Left lobe of liver (tissue), 2 donors: Measurements from ENCODE around the gene ATP6V0A4. TPM values are rescaled to one million over a fixed set of nuclear protein-coding genes. Genes with fewer than 3 reads are reported as not detected.
"Not testable (repeated sequence)": the region's sequence is repeated elsewhere in the genome, so short reads cannot be mapped to it uniquely, and the experiment has no call there.

Experiments used
- ATAC-seq: fragments of 200-7000 bp; cut with Tn5 transposase; one replicate; pipeline ENCODE4 v1.9.1; 2020; ENCODE audit warnings: mild to moderate bottlenecking, moderate library complexity
- DNase-seq: peaks from one replicate; pipeline ENCODE4 v3.0.0-alpha.2; 2020; ENCODE audit warnings: low spot score
- total RNA-seq: library from RNA; stranded (reverse); gene quantifications from one replicate; pipeline ENCODE4 v1.2.1, GENCODE V29; 2021
- donor health status: DM: no; HTN: no; CAD: no; lungs with moderate emphysema.
- donor health status: DM: no; HTN: yes; CAD: no.

Gene ATP6V0A4
- total RNA-seq, 1 donor from 2014 or later = not detected

GRCh38 chr7:138752518-138753149 is 45.4 kb downstream of the ATP6V0A4 start:
- ATAC-seq (peak; percentile 79), DNase-seq (peak; percentile 53)

GRCh38 chr7:138750901-138751464 is 47.0 kb downstream of the ATP6V0A4 start:
- DNase-seq (no peak), ATAC-seq (no peak)

DNA sequence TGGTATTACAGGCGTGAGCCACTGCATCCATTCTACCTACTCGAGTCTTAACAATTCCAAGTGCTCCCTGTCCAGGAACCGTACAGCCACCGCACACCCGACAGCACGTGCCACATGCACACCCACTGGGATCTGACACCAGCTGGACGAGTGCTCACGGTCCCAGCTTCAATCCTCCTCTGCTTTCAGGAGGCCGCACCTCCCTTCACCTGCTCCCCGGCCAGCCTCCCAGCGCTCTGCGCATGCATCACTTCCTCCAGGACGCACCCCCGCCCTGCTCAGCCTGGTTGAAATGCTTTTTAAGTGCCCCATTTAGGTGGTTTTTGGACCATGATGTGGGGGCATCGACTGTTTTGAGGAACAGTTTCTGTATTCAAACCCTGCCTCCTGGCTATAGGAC is 47.5 kb downstream of the ATP6V0A4 start:
- ATAC-seq (no peak), DNase-seq (no peak)

- ATAC-seq = no peak
- no peak for DNase-seq
Measured at GRCh38 chr7:138749960-138750359, 48.0 kb downstream of the ATP6V0A4 start.

GRCh38 chr7:138748666-138749065 is 49.3 kb downstream of the ATP6V0A4 start:
- ATAC-seq (no peak), DNase-seq (no peak)

DNA sequence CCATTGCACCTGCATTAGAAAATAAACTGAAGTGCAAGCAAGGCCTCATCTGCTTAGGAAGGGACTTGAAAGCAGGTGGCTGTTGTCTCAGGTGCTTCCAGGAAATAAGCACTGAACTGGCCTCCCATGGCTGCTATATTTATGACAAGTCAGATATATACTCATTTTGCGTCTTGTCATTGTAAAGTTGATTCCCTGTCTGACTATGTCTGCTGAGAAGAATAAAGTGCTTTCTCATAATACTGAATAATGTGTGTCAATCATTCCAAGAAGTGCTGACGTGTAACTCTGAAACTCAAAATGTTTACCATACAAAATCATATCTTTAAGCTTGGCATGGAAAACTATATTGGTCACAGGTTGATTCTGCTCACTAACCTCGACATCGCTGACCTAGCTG is 51.9 kb downstream of the ATP6V0A4 start:
- ATAC-seq (no peak), DNase-seq (no peak)

GRCh38 chr7:138745189-138745588 is 52.8 kb downstream of the ATP6V0A4 start:
- DNase-seq = no peak
- ATAC-seq = no peak

DNA sequence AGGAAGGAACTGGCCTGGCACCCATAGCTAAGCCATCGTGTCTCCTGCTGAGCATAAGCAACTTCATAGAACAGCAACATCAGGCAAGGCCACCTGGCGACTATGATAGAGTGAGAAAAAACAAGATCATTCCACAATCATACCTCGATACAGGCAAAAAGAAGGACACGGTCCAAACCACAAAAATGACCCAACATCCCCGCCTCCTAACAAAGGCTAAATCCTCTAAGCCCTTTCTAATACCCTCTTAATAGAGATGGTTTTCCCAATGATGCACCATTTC is 56.6 kb downstream of the ATP6V0A4 start:
- DNase-seq (no peak), ATAC-seq (no peak)

DNA sequence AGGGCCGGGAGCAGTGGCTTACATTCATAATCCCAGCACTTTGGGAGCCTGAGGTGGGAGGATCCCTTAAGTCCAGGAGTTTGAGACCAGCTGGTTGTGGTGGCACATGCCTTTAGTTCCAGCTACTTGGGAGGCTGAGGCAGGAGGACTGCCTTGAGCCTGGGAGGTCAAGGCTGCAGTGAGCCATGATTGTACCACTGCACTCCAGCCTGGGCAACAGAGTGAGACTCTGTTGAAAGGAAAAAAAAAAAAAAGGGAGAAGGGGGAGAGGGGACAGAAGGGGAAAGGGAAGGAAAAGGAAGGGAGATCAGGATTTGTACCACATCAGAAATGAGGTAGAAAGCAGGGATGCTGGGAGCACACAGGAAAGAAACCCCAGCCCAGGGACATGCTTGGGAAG is 58.1 kb downstream of the ATP6V0A4 start:
- ATAC-seq (no peak), DNase-seq (no peak)

GRCh38 chr7:138738551-138739335 is 59.3 kb downstream of the ATP6V0A4 start:
- ATAC-seq (peak; percentile 100), DNase-seq (peak; percentile 88)

- ATAC-seq (peak; percentile 60), DNase-seq (no peak)
Measured at GRCh38 chr7:138738114-138738513, 59.9 kb downstream of the ATP6V0A4 start.

- ATAC-seq (no peak), DNase-seq (no peak)
Measured at GRCh38 chr7:138735399-138735798, 62.6 kb downstream of the ATP6V0A4 start.

DNA sequence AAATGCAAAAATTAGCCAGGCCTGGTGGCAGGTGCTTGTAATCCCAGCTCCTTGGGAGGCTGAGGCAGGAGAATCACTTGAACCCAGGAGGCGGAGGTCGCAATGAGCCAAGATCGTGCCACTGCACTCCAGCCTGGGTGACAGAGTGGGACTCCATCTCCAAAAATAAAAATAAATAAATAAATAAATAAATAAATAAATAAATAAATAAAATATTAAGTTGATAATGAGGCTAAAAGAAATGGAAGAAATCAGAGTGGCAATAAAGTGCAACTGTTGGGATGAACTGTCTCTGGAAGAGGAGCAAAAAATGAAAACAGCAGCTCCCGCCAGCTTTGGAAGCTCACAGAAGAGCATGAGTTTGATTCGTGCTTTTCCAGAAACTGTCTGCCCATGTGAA is 66.3 kb downstream of the ATP6V0A4 start:
- DNase-seq, ATAC-seq: not testable (repeated sequence)

DNA sequence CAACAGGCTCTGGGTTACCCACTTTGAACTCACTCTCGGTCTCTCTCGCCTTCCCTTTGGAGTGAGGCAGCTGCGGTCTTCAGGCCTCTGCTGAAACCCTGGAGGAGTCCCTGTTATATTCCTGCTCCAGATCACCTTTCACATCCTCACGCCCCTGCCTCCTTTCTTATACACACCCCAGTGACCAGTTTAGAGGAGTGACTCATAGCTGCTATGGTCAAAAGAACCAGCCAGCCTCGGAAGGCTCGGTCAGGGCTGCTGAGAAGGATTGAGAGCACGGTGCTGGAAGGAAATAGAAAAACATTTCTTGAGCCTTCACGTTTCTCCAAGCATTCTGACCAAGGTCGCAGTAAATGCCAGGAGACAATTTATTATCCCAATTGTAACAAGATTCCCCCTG is 68.6 kb downstream of the ATP6V0A4 start:
- ATAC-seq (no peak), DNase-seq (no peak)

DNA sequence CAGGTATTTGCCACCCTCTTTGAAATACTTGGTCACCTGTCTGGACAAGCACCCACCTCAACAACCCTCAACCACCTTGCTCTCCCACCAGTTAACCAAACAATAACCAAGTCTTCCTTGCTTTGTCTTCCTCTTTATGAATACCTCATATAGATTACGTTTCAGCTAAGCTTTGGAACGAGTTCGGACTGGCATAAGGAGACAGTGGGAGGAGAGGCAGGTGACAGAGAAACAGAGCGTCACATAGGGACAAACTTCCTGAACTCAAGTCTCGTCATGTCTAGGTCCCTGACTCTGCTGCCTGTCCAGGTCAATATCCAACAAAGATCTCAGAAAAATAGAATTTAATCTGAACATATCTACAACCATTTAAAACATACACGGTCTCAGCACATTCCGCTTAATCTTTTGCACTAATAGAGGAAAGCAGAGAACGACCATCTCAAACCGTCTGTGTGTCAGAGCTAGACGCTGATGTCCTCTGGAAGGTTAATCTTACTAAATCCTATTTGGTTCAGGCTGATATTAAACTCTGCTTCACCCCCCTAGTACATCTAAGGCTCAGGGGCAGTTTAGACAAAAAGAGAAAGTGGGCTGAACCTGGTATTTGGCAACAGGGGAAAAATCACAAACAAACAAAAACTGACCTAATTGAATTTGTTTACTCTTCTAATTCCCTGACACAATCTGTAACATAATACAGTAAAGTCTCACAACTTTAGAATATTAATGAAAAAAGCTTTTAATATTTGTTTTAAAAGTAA is 70.5 kb downstream of the ATP6V0A4 start:
- ATAC-seq (peak; percentile 87), DNase-seq (no peak)

DNA sequence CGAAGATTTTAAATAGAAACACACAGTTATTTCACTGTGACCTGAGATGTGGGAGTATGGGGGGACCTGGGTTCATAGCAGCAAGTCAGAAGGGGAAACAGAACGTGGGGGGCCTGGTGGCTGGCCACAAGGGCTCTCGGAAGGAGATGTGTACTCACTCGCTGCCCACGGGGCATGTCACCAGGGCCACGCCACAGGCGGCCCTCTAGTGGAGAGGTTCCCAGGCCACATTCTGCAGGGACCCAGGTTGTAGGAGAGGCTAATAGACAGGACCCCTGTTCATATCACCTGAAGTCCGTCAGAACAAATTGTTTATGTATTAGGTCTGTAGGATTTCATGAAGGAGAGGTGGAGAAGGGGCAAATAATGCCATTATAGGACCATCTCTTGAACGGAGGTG is 71.7 kb downstream of the ATP6V0A4 start:
- ATAC-seq = no peak
- no peak for DNase-seq

DNA sequence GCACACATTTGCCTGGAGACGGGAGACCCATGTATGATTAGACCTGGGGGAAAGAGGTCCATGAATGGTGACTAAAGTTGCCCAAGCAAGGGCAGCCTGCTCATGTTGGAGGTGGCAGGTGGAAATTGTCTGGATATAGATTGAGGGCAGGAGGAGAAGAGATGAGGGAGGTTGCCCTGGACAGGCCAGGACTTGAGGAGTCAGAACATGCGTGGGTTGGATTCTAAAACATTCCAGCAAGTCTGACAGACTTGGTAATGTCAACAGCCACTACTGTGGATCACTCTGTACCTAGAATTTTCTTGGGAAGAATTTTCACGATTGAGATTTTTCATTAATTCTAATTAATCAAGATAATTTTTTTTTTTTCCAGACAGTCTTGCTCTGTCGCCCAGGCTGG is 77.7 kb downstream of the ATP6V0A4 start:
- ATAC-seq (no peak), DNase-seq (no peak)

DNA sequence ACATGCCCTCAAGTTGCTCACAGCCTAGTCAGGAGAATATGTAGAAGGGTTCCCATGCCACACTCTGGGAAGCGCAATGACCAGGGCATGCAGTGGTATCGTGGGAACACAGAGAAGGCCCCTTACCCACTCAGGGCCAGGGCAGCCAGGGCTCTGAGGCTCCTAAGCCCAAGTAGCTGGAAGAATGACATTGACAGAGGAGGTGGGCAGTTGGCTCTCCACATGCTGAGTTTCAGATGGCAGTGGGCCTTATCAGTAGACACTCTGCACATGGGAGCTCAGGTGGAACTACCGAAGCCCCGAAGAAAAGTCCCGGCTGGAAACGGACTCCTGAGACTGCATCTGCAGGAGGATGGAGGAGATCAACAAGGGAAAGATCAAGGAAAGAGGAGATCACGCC is 81.1 kb downstream of the ATP6V0A4 start:
- no peak for DNase-seq
- no peak for ATAC-seq

- ATAC-seq (no peak), DNase-seq (no peak)
Measured at GRCh38 chr7:138713191-138713590, 84.8 kb downstream of the ATP6V0A4 start.

- ATAC-seq (no peak), DNase-seq (no peak)
Measured at GRCh38 chr7:138712652-138713051, 85.3 kb downstream of the ATP6V0A4 start.

DNA sequence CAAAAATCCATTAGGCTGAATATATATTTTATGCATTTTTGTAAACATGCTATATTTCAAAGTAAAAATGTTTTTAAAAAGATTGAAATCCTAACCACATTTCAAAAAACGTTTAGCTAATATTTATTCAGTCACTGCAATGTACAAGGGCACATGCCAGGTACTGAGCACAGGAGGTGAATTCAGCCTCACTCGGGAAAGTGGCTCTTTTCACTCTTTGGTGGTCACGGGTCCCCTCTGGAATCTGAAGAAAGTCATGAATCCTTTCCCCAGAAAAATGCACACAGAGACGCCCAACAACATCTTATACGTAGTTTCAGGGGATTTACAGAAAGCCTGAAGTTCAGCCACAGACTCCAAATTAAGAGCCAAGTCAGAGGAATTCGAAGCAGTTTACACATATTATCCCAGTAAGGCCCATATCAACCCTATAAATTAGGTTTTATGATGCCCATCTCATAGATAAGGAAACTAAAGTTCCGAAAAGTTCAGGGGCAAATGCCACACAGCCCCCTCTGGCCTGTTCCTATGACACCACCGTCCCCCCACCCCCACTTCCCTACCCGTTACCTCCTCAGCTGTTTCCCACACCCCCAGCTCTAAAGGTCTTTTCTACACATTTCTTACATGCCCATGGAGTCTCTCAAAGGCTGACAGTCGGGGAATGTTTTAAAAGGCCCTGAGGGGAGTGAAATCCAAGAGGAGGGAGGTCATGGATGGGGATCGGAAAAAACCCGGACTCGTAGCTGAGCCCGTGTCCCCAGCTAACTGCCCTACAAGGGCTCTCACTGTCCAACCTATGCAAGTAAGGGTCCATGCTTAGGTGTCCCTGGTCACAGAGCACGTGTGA is 87.2 kb downstream of the ATP6V0A4 start:
- ATAC-seq = no peak
- no peak for DNase-seq
